Epithelial cell of esophagus (primary cell): ENCODE data around the gene CDHR3.

ENCODE experiments used
- DNase-seq: peaks from one replicate; pipeline ENCODE4 v3.0.0; 2010; ENCODE audit warnings: low read depth
- H3K4me3 ChIP-seq: 2 replicates; pipeline ENCODE4 v1.5.1; 2011; ENCODE audit warnings: mild to moderate bottlenecking, low read length, control low read depth
- CTCF ChIP-seq: IDR thresholded peaks from 2 replicates; pipeline ENCODE4 v1.5.1; 2011; ENCODE audit warnings: low read depth, mild to moderate bottlenecking, low read length, control low read depth, inconsistent platforms; ENCODE audit not compliant: insufficient read depth; ENCODE audit errors: missing control alignments

The CDHR3 gene

DNA sequence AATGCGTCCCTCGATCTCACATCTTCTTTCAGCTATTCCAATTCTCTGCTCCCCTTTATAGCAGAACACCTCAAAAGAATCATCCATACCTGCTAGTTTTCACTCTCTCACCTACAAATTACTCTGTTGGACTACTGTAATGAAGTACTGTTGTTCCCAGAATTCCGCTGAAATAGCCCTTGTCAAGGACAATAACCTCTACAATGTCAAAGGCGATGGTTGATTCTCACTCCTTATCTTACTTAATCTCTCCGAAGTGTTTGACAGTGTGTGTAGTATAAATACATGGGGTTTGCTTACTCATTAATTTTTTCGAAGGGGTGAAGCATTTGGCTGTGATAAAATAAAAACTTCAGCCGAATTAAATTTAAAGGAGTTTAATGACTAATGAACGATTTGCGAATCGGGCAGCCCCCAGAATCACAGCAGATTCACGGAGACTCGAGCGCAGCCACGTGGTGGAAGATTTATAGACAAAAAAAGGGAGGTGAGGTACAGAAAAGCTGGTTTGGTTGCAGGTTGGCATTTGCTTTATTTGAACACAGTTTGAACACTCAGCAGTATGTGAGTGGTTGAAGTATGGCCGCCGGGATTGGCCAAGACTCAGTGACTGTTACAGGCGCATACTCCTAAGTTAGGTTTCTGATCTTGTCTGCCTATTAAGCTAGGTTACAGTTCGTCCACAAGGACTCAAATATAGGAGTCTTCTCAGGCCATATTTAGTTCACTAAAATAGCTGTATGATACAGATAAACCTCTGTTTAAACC lies 119.2 kb downstream of the CDHR3 start:
- TF ChIP-seq CTCF: no peak
- no peak overlapping the region for H3K4me3 ChIP-seq
- no peak for DNase-seq
